NCI-H748 treated with DMSO at 0.1 percent for 48 hours (cell line): ENCODE data around the gene KIF20A.
"Not testable (repeated sequence)": the region's sequence is repeated elsewhere in the genome, so short reads cannot be mapped to it uniquely, and the experiment has no call there.

ENCODE experiments used
- DNase-seq: peaks from one replicate; lab custom pipeline; 2025; lab: John Stamatoyannopoulos, UW

The KIF20A gene

GRCh38 chr5:138178516-138179276, at the start of gene KIF20A, which contains the start of gene BRD8:
Gene KIF20A, plus strand, starts transcription at chr5:138179112. Its CDS starts 569 bp downstream, at chr5:138179681.
Gene BRD8, minus strand, starts transcription at chr5:138178630. Its CDS starts 16 bp downstream, at chr5:138178614.
- peak; percentile 99 for DNase-seq

- no peak for DNase-seq
Measured at GRCh38 chr5:138129347-138129746, 49.6 kb upstream of the KIF20A start.

- DNase-seq: no peak
Measured at GRCh38 chr5:138132543-138132942, 46.4 kb upstream of the KIF20A start.

- DNase-seq: peak; percentile 66
Measured at GRCh38 chr5:138138949-138139780, 39.7 kb upstream of the KIF20A start, which contains the start of gene NME5. Gene NME5, minus strand, starts transcription at chr5:138139428. Its CDS starts 648 bp downstream, at chr5:138138780.

GRCh38 chr5:138139781-138140090, 39.2 kb upstream of the KIF20A start:
- no peak for DNase-seq

- no peak for DNase-seq
Measured at GRCh38 chr5:138140268-138140667, 38.6 kb upstream of the KIF20A start.

GRCh38 chr5:138141734-138142133, 37.2 kb upstream of the KIF20A start:
- DNase-seq: no peak

DNA sequence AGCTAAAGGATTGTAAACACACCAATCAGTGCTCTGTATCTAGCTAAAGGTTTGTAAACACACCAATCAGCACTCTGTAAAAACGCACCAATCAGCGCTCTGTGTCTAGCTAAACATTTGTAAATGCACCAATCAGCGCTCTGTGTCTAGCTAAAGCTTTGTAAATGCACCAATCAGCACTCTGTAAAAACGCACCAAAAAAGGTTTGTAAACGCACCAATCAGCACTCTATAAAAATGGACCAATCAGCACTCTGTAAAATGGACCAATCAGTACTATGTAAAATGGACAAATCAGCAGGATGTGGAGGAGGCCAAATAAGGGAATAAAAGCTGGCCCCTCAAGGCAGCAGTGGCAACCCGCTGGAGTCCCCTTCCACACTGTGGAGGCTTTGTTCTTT, 35.3 kb upstream of the KIF20A start:
- DNase-seq: not testable (repeated sequence)

- DNase-seq: no peak
Measured at GRCh38 chr5:138148811-138149210, 30.1 kb upstream of the KIF20A start.

DNA sequence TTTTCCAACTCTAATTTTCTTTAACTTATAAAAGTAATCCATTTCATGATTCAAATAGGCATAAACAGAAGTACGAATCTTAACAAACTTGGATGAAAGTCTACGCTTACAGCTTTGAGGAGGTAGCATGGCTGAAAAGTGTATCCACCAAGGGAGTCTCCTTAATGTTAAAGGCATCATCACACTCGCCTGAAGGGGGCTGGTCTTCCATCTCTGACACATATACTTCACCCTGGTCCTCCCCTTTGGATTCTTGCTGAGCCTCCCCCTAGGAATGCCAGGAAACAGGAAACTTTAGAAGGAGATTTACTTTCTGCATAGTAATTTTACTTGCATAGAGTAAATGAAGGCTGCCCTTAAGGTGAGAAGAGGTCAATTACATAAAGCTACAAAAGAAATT, 29.4 kb upstream of the KIF20A start:
- no peak for DNase-seq

GRCh38 chr5:138155977-138156376, 22.9 kb upstream of the KIF20A start:
- DNase-seq: not testable (repeated sequence)

DNA sequence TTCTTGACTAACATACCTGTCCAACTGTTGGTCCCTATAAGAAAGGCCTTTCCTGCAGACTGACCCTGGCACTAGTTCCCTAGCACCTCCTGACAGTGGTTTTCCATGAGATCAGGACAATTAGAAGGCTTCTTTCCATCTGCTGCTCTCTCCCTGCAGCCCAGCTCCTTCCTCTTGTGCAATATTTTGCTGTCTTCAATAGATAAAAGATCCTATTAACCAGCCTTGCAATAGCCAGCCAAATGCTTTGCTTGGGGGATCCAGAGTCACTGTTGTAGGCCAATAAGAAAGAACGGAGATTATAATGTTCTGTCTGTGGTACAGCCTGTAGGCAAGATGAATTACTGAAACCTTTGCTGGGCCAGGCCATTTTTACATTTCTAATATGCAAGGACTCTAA, 21.3 kb upstream of the KIF20A start:
- no peak for DNase-seq

- no peak for DNase-seq
Measured at GRCh38 chr5:138159666-138160065, 19.2 kb upstream of the KIF20A start.

GRCh38 chr5:138160706-138161105, 18.2 kb upstream of the KIF20A start:
- no peak for DNase-seq

DNA sequence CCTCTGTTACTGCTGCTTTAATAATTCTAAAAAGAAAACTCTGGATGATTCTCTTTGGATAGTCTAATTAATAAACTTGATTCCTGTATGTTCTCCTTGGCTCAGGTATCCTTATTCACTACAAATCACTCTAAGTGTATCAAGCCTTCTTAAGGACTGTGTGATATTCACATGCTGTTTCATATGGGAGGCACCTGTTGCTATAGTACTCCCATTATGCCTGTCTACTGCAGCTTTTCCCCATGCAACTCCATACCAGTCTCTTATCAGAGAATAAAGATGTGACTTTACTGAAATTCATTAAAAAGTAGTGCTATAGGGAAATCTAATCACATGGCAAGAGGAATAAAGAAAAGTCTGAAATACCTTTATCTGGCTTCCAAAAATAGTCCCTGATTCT, 15.2 kb upstream of the KIF20A start:
- DNase-seq: no peak

DNA sequence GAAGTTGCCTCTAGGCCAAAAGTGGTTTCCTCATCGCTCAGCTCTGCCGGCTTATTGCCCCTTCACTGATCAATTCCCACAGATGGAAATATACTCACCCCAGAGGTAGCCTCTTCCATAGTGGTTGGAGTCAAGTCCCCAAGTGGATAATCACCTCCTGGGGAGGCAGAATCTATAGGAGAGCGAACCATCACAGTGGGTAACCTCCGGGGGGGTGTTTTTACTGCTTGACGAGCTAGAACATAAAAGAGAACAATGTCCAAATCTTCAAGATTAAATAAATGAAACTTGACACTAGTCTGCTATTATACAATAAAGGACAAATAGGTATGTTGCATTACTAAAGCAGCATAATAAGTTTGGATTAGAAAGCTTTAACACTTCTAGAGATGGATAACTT, 9.8 kb upstream of the KIF20A start:
- DNase-seq: no peak

- DNase-seq: no peak
Measured at GRCh38 chr5:138170299-138170698, 8.6 kb upstream of the KIF20A start.

GRCh38 chr5:138177941-138178515, 884 bp upstream of the KIF20A start:
- peak; percentile 6 for DNase-seq

DNA sequence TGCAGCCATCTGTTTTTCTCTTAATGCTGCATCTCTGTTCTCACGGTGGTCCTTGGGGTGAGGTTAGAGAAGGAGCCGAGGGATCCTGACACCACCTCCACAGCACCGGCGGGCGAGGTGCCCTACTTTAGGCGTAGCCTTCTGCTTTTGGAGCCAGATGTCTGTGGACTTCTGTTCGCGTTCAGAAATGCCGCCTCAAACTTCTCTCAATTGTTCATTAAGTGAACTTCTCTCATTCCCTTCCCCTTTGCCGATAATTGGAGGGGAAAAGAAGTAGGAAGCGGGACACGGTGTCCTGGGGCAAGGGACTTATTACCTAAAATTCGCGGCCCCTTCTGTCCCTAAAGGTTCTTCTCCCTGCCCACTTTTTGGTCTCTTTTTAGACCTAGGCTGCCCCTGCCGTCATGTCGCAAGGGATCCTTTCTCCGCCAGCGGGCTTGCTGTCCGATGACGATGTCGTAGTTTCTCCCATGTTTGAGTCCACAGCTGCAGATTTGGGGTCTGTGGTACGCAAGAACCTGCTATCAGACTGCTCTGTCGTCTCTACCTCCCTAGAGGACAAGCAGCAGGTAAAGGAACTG, 455 bp downstream of the KIF20A start:
- no peak for DNase-seq

GRCh38 chr5:138180183-138180782, 1.4 kb downstream of the KIF20A start:
- peak; percentile 74 for DNase-seq

- DNase-seq: no peak
Measured at GRCh38 chr5:138180841-138181240, 1.9 kb downstream of the KIF20A start.

GRCh38 chr5:138182808-138183207, 3.9 kb downstream of the KIF20A start:
- no peak for DNase-seq
